MCF 10A (cell line): ENCODE measurements around the gene RBM5. TPM values are rescaled to one million over a fixed set of nuclear protein-coding genes. Genes with fewer than 3 reads are reported as not detected.

Experiments
- BruUV-seq: library from RNA; stranded (reverse); fragments of 400-500 nt; replicated peaks from 2 replicates; lab custom pipeline; 2021; lab: Mats Ljungman, UMichigan
- CTCF ChIA-PET: fragments of 300-600 bp; sonication (Branson Sonifier 250); formaldehyde crosslinking; extraction: SDS; loops from one replicate; lab custom pipeline; 2021; ENCODE audit warnings: antibody characterized with exemption, inconsistent platforms; lab: Yijun Ruan, JAX
- POLR2A ChIA-PET: fragments of 300-600, 350-650 bp; sonication (Branson Sonifier 250); formaldehyde crosslinking; extraction: SDS; loops from one replicate; lab custom pipeline; 2020; ENCODE audit warnings: antibody characterized with exemption, inconsistent platforms; lab: Yijun Ruan, JAX
- DNase-seq: peaks from one replicate; pipeline ENCODE4 v3.0.0-alpha.2; 2018; ENCODE audit not compliant: unreplicated experiment
- H3K27ac Mint-ChIP-seq: one replicate; pipeline ENCODE4 v1.8.0; 2022; ENCODE audit warnings: mild to moderate bottlenecking, low read depth, mixed read lengths; ENCODE audit not compliant: unreplicated experiment
- H3K27me3 Mint-ChIP-seq: one replicate; pipeline ENCODE4 v1.8.0; 2022; ENCODE audit warnings: mixed read lengths; ENCODE audit not compliant: insufficient read depth, unreplicated experiment
- H3K36me3 Mint-ChIP-seq: one replicate; pipeline ENCODE4 v1.8.0; 2022; ENCODE audit warnings: mild to moderate bottlenecking, moderate library complexity, mixed read lengths; ENCODE audit not compliant: insufficient read depth, unreplicated experiment
- H3K4me1 Mint-ChIP-seq: one replicate; pipeline ENCODE4 v1.8.0; 2022; ENCODE audit warnings: mixed read lengths; ENCODE audit not compliant: insufficient read depth, unreplicated experiment
- H3K4me3 Mint-ChIP-seq: one replicate; pipeline ENCODE4 v1.8.0; 2022; ENCODE audit warnings: mild to moderate bottlenecking, moderate library complexity, mixed read lengths; ENCODE audit not compliant: unreplicated experiment
- H3K9me3 Mint-ChIP-seq: one replicate; pipeline ENCODE4 v1.8.0; 2022; ENCODE audit warnings: mixed read lengths; ENCODE audit not compliant: unreplicated experiment
- CTCF ChIP-seq: fragments of 200-600 bp; IDR thresholded peaks from one replicate; pipeline ENCODE4 v1.8.0; 2022; ENCODE audit warnings: antibody characterized with exemption, mild to moderate bottlenecking; ENCODE audit not compliant: unreplicated experiment
- intact Hi-C: fragments of 100-400 bp; cut with micrococcal nuclease; formaldehyde crosslinking; loops from 2 replicates; pipeline ENCODE4 v1.14.1; 2022
- total RNA-seq: library from RNA; stranded (reverse); gene quantifications from 2 replicates; pipeline ENCODE4 v1.2.3, GENCODE V29; 2022

Gene RBM5
- total RNA-seq, 1 experiment from 2014 or later = 138 TPM

GRCh38 chr3:50167069-50167840, 78.5 kb downstream of the RBM5 start:
- H3K4me1 Mint-ChIP-seq = peaks cover 70% of the 10 kb centered on the region
- H3K9me3 Mint-ChIP-seq = no peaks in the 10 kb centered on the region

GRCh38 chr3:50167841-50168209, 79.1 kb downstream of the RBM5 start:
- BruUV-seq = TSS peak; percentile 60
- TF ChIP-seq CTCF = no peak
- intact Hi-C loops = no loop called here
- ChIA-PET CTCF (interaction anchor here (0.9 to 1.0 kb wide), 2 partner anchors 23 to 107 kb away, joined by 3 read pairs; no protein-coding TSS in a partner anchor), POLR2A (interaction anchor here (1.4 to 2.3 kb wide), 3 partner anchors 10 to 17 kb away, joined by 5 to 15 read pairs (median 12); no protein-coding TSS in a partner anchor)
- peak overlapping the region; percentile 70 for H3K27ac Mint-ChIP-seq
- H3K4me1 Mint-ChIP-seq = peaks cover 64% of the 10 kb centered on the region
- no peaks in the 10 kb centered on the region for H3K27me3 Mint-ChIP-seq
- H3K36me3 Mint-ChIP-seq = peaks cover 18% of the 10 kb centered on the region
- H3K9me3 Mint-ChIP-seq = no peaks in the 10 kb centered on the region
- DNase-seq = no peak
- peak overlapping the region; percentile 39 for H3K4me3 Mint-ChIP-seq

More at GRCh38 chr3:50167069-50167840, 78.5 kb downstream of the RBM5 start:
- POLR2A ChIA-PET = interaction anchor here (1.4 to 2.3 kb wide), 3 partner anchors 10 to 16 kb away, joined by 5 to 15 read pairs (median 12); no protein-coding TSS in a partner anchor
- Mint-ChIP-seq H3K4me3 (peak overlapping the region; percentile 39), H3K27me3 (no peaks in the 10 kb centered on the region), H3K27ac (peak overlapping the region; percentile 70), H3K36me3 (peaks cover 20% of the 10 kb centered on the region)
- DNase-seq = peak; percentile 85
- BruUV-seq = no TSS peak
- CTCF ChIA-PET = interaction anchor here (0.9 to 1.0 kb wide), 2 partner anchors 23 to 107 kb away, joined by 3 read pairs; no protein-coding TSS in a partner anchor
- TF ChIP-seq CTCF = no peak
- intact Hi-C loops = no loop called here

- ChIA-PET CTCF (interaction anchor here (0.9 kb wide), 1 partner anchor 59 kb away, joined by 4 read pairs; no protein-coding TSS in a partner anchor), POLR2A (interaction anchor here (2.2 to 2.3 kb wide), 2 partner anchors 11 to 17 kb away, joined by 12 to 15 read pairs; no protein-coding TSS in a partner anchor)
- TF ChIP-seq CTCF = no peak
- peak overlapping the region; percentile 49 for H3K27ac Mint-ChIP-seq
- H3K4me1 Mint-ChIP-seq = peaks cover 59% of the 10 kb centered on the region
- no peaks in the 10 kb centered on the region for H3K9me3 Mint-ChIP-seq
- H3K36me3 Mint-ChIP-seq = peaks cover 12% of the 10 kb centered on the region
- no peak for DNase-seq
- BruUV-seq = no TSS peak
- no peaks in the 10 kb centered on the region for H3K27me3 Mint-ChIP-seq
- H3K4me3 Mint-ChIP-seq = peak overlapping the region; percentile 39
- intact Hi-C loops = no loop called here
These were observed 79.7 kb downstream of the RBM5 start for GRCh38 chr3:50168388-50168787.

Other genes with a start within 250 kb of the RBM5 start
- gene TRAIP, start 232.4 kb upstream of the RBM5 start, total RNA-seq = 7.1 and 9.3 TPM in 2 replicates
- gene CAMKV, start 219.0 kb upstream of the RBM5 start, total RNA-seq = not detected in 2 replicates
- 66.4 and 103 TPM in 2 replicates for gene MST1R, start 185.0 kb upstream of the RBM5 start, total RNA-seq
- gene MON1A, start 159.1 kb upstream of the RBM5 start, total RNA-seq = 9.6 and 18.6 TPM in 2 replicates
- 58.0 and 65.8 TPM in 2 replicates for gene RBM6, start 148.8 kb upstream of the RBM5 start, total RNA-seq
- gene SEMA3F, start 66.4 kb downstream of the RBM5 start, total RNA-seq = 34.6 and 51.5 TPM in 2 replicates
- 0.49 TPM in 1 of 2 replicates, not detected in the other for gene GNAT1, start 102.7 kb downstream of the RBM5 start, total RNA-seq
- not detected in 2 replicates for gene SLC38A3, start 116.4 kb downstream of the RBM5 start, total RNA-seq
- gene GNAI2, start 147.3 kb downstream of the RBM5 start, total RNA-seq = 122 and 123 TPM in 2 replicates
- gene SEMA3B, start 180.2 kb downstream of the RBM5 start, total RNA-seq = 7.6 and 12.5 TPM in 2 replicates
- 0.20 TPM in 1 of 2 replicates, not detected in the other for gene LSMEM2, start 190.2 kb downstream of the RBM5 start, total RNA-seq
- gene IFRD2, start 203.5 kb downstream of the RBM5 start, total RNA-seq = 135 and 182 TPM in 2 replicates
- 2.3 and 4.7 TPM in 2 replicates for gene HYAL3, start 210.5 kb downstream of the RBM5 start, total RNA-seq
- gene NAA80, start 210.5 kb downstream of the RBM5 start, total RNA-seq = 11.4 and 12.4 TPM in 2 replicates
- gene HYAL1, start 214.7 kb downstream of the RBM5 start, total RNA-seq = 0.42 and 0.70 TPM in 2 replicates
- 11.6 and 12.6 TPM in 2 replicates for gene HYAL2, start 233.8 kb downstream of the RBM5 start, total RNA-seq
- 14.5 and 20.4 TPM in 2 replicates for gene TUSC2, start 239.3 kb downstream of the RBM5 start, total RNA-seq